Measurements from ENCODE around the gene IFIT1. TPM values are rescaled to one million over a fixed set of nuclear protein-coding genes. Genes with fewer than 3 reads are reported as not detected.
"Not testable (repeated sequence)": the region's sequence is repeated elsewhere in the genome, so short reads cannot be mapped to it uniquely, and the experiment has no call there.

IFIT1 gene
- total RNA-seq, 1 donor from 2014 or later: 34.4 TPM

- Histone ChIP-seq H3K4me1 (ENCODE audit: control insufficient read depth in 3 of 3, insufficient read depth in 3 of 3, low read length in 3 of 3) (peaks cover 14 to 37% (median 26%) of the 10 kb centered on the region in 3 donors), H3K27ac (ENCODE audit: low read depth, low read length) (no peak overlapping the region), H3K9ac (ENCODE audit: low read depth in 1 of 3, low read length in 3 of 3) (peak overlapping the region in 1 of 3 donors; percentile 2), H3K9me3 (ENCODE audit: control insufficient read depth in 3 of 3, low read length in 3 of 3) (no peaks in the 10 kb centered on the region), H3K4me3 (ENCODE audit: low read length in 3 of 3) (peak overlapping the region; percentile 22 to 92 (median 52)), H3K36me3 (ENCODE audit: control insufficient read depth in 3 of 3, insufficient read depth in 3 of 3, low read length in 3 of 3) (no peaks in the 10 kb centered on the region), H3K27me3 (ENCODE audit: control insufficient read depth in 3 of 3, insufficient read depth in 3 of 3, low read length in 3 of 3) (no peaks in the 10 kb centered on the region)
Measured at GRCh38 chr10:89393898-89394297, 1.5 kb downstream of the IFIT1 start.

GRCh38 chr10:89395141-89395540 is 2.7 kb downstream of the IFIT1 start:
- Histone ChIP-seq H3K4me3 (ENCODE audit: low read length in 3 of 3) (no peak overlapping the region), H3K9ac (ENCODE audit: low read depth in 1 of 3, low read length in 3 of 3) (no peak overlapping the region), H3K36me3 (ENCODE audit: control insufficient read depth in 3 of 3, insufficient read depth in 3 of 3, low read length in 3 of 3) (no peaks in the 10 kb centered on the region), H3K27me3 (ENCODE audit: control insufficient read depth in 3 of 3, insufficient read depth in 3 of 3, low read length in 3 of 3) (no peaks in the 10 kb centered on the region), H3K27ac (ENCODE audit: low read depth, low read length) (no peak overlapping the region), H3K9me3 (ENCODE audit: control insufficient read depth in 3 of 3, low read length in 3 of 3) (no peaks in the 10 kb centered on the region), H3K4me1 (ENCODE audit: control insufficient read depth in 3 of 3, insufficient read depth in 3 of 3, low read length in 3 of 3) (peaks cover 14 to 36% (median 26%) of the 10 kb centered on the region in 3 donors)

- H3K36me3 ChIP-seq (ENCODE audit: control insufficient read depth in 3 of 3, insufficient read depth in 3 of 3, low read length in 3 of 3): peaks cover 7 to 12% (median 8%) of the 10 kb centered on the region in 3 donors
- H3K9me3 ChIP-seq (ENCODE audit: control insufficient read depth in 3 of 3, low read length in 3 of 3): no peaks in the 10 kb centered on the region
- peaks cover 5 to 13% (median 11%) of the 10 kb centered on the region in 3 donors for H3K4me1 ChIP-seq (ENCODE audit: control insufficient read depth in 3 of 3, insufficient read depth in 3 of 3, low read length in 3 of 3)
- no peak overlapping the region for H3K9ac ChIP-seq (ENCODE audit: low read depth in 1 of 3, low read length in 3 of 3)
- H3K4me3 ChIP-seq (ENCODE audit: low read length in 3 of 3): no peak overlapping the region
- H3K27ac ChIP-seq (ENCODE audit: low read depth, low read length): no peak overlapping the region
- H3K27me3 ChIP-seq (ENCODE audit: control insufficient read depth in 3 of 3, insufficient read depth in 3 of 3, low read length in 3 of 3): no peaks in the 10 kb centered on the region
Measured at GRCh38 chr10:89398003-89398749, 5.8 kb downstream of the IFIT1 start.

GRCh38 chr10:89399956-89400355 is 7.5 kb downstream of the IFIT1 start:
- Histone ChIP-seq H3K9me3 (ENCODE audit: control insufficient read depth in 3 of 3, low read length in 3 of 3) (no peaks in the 10 kb centered on the region), H3K27ac (ENCODE audit: low read depth, low read length) (no peak overlapping the region), H3K9ac (ENCODE audit: low read depth in 1 of 3, low read length in 3 of 3) (no peak overlapping the region), H3K4me3 (ENCODE audit: low read length in 3 of 3) (no peak overlapping the region), H3K4me1 (ENCODE audit: control insufficient read depth in 3 of 3, insufficient read depth in 3 of 3, low read length in 3 of 3) (peaks cover 0 to 8% (median 2%) of the 10 kb centered on the region in 3 donors), H3K36me3 (ENCODE audit: control insufficient read depth in 3 of 3, insufficient read depth in 3 of 3, low read length in 3 of 3) (peaks cover 7 to 24% (median 11%) of the 10 kb centered on the region in 3 donors), H3K27me3 (ENCODE audit: control insufficient read depth in 3 of 3, insufficient read depth in 3 of 3, low read length in 3 of 3) (no peaks in the 10 kb centered on the region)

DNA sequence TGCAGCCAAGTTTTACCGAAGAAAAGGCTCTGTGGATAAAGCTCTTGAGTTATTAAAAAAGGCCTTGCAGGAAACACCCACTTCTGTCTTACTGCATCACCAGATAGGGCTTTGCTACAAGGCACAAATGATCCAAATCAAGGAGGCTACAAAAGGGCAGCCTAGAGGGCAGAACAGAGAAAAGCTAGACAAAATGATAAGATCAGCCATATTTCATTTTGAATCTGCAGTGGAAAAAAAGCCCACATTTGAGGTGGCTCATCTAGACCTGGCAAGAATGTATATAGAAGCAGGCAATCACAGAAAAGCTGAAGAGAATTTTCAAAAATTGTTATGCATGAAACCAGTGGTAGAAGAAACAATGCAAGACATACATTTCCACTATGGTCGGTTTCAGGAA is 10.6 kb downstream of the IFIT1 start:
- Histone ChIP-seq H3K27me3 (ENCODE audit: control insufficient read depth in 3 of 3, insufficient read depth in 3 of 3, low read length in 3 of 3) (no peaks in the 10 kb centered on the region), H3K36me3 (ENCODE audit: control insufficient read depth in 3 of 3, insufficient read depth in 3 of 3, low read length in 3 of 3) (peaks cover 7 to 24% (median 11%) of the 10 kb centered on the region in 3 donors), H3K4me3 (ENCODE audit: low read length in 3 of 3) (no peak overlapping the region), H3K4me1 (ENCODE audit: control insufficient read depth in 3 of 3, insufficient read depth in 3 of 3, low read length in 3 of 3) (no peaks in the 10 kb centered on the region), H3K27ac (ENCODE audit: low read depth, low read length) (no peak overlapping the region), H3K9me3 (ENCODE audit: control insufficient read depth in 3 of 3, low read length in 3 of 3) (no peaks in the 10 kb centered on the region), H3K9ac (ENCODE audit: low read depth in 1 of 3, low read length in 3 of 3) (no peak overlapping the region)

- H3K36me3 ChIP-seq (ENCODE audit: control insufficient read depth in 3 of 3, insufficient read depth in 3 of 3, low read length in 3 of 3): peaks cover 7 to 24% (median 11%) of the 10 kb centered on the region in 3 donors
- H3K4me3 ChIP-seq (ENCODE audit: low read length in 3 of 3): no peak overlapping the region
- H3K4me1 ChIP-seq (ENCODE audit: control insufficient read depth in 3 of 3, insufficient read depth in 3 of 3, low read length in 3 of 3): no peaks in the 10 kb centered on the region
Measured at GRCh38 chr10:89404104-89405047, 12.0 kb downstream of the IFIT1 start.

DNA sequence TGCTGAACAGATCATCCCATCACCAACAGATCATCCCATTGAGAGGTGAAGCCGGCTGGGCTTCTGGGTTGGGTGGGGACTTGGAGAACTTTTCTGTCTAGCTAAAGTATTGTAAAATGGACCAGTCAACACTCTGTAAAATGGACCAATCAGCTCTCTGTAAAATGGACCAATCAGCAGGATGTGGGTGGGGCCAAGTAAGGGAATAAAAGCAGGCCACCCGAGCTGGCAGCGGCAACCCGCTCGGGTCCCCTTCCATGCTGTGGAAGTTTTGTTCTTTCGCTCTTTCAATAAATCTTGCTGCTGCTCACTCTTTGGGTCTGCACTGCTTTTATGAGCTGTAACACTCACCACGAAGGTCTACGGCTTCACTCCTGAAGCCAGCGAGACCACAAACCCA is 13.8 kb downstream of the IFIT1 start:
- not testable (repeated sequence) for H3K27me3 ChIP-seq (ENCODE audit: control insufficient read depth in 3 of 3, insufficient read depth in 3 of 3, low read length in 3 of 3); H3K27ac ChIP-seq (ENCODE audit: low read depth, low read length); H3K4me1 ChIP-seq (ENCODE audit: control insufficient read depth in 3 of 3, insufficient read depth in 3 of 3, low read length in 3 of 3); H3K4me3 ChIP-seq (ENCODE audit: low read length in 3 of 3); H3K9ac ChIP-seq (ENCODE audit: low read depth in 1 of 3, low read length in 3 of 3); H3K9me3 ChIP-seq (ENCODE audit: control insufficient read depth in 3 of 3, low read length in 3 of 3)
- H3K36me3 ChIP-seq (ENCODE audit: control insufficient read depth in 3 of 3, insufficient read depth in 3 of 3, low read length in 3 of 3): peaks cover 7 to 24% (median 11%) of the 10 kb centered on the region in 3 donors

More at GRCh38 chr10:89404104-89405047, 12.0 kb downstream of the IFIT1 start:
- no peaks in the 10 kb centered on the region for H3K27me3 ChIP-seq (ENCODE audit: control insufficient read depth in 3 of 3, insufficient read depth in 3 of 3, low read length in 3 of 3)
- no peak overlapping the region for H3K9ac ChIP-seq (ENCODE audit: low read depth in 1 of 3, low read length in 3 of 3)
- H3K27ac ChIP-seq (ENCODE audit: low read depth, low read length): no peak overlapping the region
- no peaks in the 10 kb centered on the region for H3K9me3 ChIP-seq (ENCODE audit: control insufficient read depth in 3 of 3, low read length in 3 of 3)

- H3K9ac ChIP-seq (ENCODE audit: low read depth in 1 of 3, low read length in 3 of 3); H3K27ac ChIP-seq (ENCODE audit: low read depth, low read length); H3K4me3 ChIP-seq (ENCODE audit: low read length in 3 of 3); H3K9me3 ChIP-seq (ENCODE audit: control insufficient read depth in 3 of 3, low read length in 3 of 3); H3K27me3 ChIP-seq (ENCODE audit: control insufficient read depth in 3 of 3, insufficient read depth in 3 of 3, low read length in 3 of 3); H3K4me1 ChIP-seq (ENCODE audit: control insufficient read depth in 3 of 3, insufficient read depth in 3 of 3, low read length in 3 of 3): not testable (repeated sequence)
- H3K36me3 ChIP-seq (ENCODE audit: control insufficient read depth in 3 of 3, insufficient read depth in 3 of 3, low read length in 3 of 3): peaks cover 3 to 16% (median 6%) of the 10 kb centered on the region in 3 donors
Measured at GRCh38 chr10:89407792-89408191, 15.4 kb downstream of the IFIT1 start.

DNA sequence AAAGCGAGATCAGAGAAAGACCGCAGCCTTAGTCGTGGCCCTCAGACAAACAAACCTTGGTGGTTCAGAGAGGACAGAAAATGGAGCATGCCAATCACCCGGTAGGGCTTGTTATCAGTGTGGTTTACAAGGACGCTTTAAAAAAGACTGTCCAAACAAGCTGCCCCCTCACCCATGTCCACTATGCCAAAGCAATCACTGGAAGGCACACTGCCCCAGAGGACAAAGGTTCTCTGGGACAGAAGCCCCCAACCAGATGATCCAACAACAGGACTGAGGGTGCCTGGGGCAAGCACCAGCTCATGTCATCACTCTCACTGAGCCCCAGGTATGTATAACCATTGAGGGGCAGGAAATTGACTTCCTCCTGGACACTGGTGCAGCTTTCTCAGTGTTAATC is 16.9 kb downstream of the IFIT1 start:
- not testable (repeated sequence) for H3K36me3 ChIP-seq (ENCODE audit: control insufficient read depth in 3 of 3, insufficient read depth in 3 of 3, low read length in 3 of 3); H3K9me3 ChIP-seq (ENCODE audit: control insufficient read depth in 3 of 3, low read length in 3 of 3); H3K27me3 ChIP-seq (ENCODE audit: control insufficient read depth in 3 of 3, insufficient read depth in 3 of 3, low read length in 3 of 3); H3K4me1 ChIP-seq (ENCODE audit: control insufficient read depth in 3 of 3, insufficient read depth in 3 of 3, low read length in 3 of 3); H3K27ac ChIP-seq (ENCODE audit: low read depth, low read length); H3K4me3 ChIP-seq (ENCODE audit: low read length in 3 of 3); H3K9ac ChIP-seq (ENCODE audit: low read depth in 1 of 3, low read length in 3 of 3)

DNA sequence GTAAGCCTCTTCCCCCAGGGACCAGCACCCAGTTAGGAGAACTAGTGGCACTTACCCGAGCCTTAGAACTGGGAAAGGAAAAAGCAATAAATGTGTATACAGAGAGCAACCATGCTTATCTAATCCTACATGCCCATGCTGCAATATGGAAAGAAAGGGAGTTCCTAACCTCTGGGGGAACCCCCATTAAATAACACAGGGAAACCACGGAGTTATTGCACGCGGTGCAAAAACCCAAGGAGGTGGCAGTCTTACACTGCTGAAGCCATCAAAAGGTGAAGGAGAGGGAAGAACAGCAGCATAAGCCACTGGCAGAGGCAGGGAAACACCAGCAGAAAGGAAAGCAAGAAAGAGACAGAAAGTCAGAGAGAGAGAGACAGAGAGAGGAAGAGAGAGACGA is 18.1 kb downstream of the IFIT1 start:
- not testable (repeated sequence) for H3K9ac ChIP-seq (ENCODE audit: low read depth in 1 of 3, low read length in 3 of 3); H3K36me3 ChIP-seq (ENCODE audit: control insufficient read depth in 3 of 3, insufficient read depth in 3 of 3, low read length in 3 of 3); H3K27ac ChIP-seq (ENCODE audit: low read depth, low read length)

More for the DNA sequence above, 18.1 kb downstream of the IFIT1 start:
- H3K27me3 ChIP-seq (ENCODE audit: control insufficient read depth in 3 of 3, insufficient read depth in 3 of 3, low read length in 3 of 3); H3K9me3 ChIP-seq (ENCODE audit: control insufficient read depth in 3 of 3, low read length in 3 of 3); H3K4me3 ChIP-seq (ENCODE audit: low read length in 3 of 3): not testable (repeated sequence)
- peaks cover 5 to 15% (median 10%) of the 10 kb centered on the region in 3 donors for H3K4me1 ChIP-seq (ENCODE audit: control insufficient read depth in 3 of 3, insufficient read depth in 3 of 3, low read length in 3 of 3)

All from skeletal muscle tissue (tissue), 4 donors.